WTC11 (cell line): ENCODE measurements around the gene ARRDC3. TPM values are rescaled to one million over a fixed set of nuclear protein-coding genes. Genes with fewer than 3 reads are reported as not detected.

Experiments used
- ATAC-seq: fragments of 200-7000 bp; cut with Tn5 transposase; 2 replicates; pipeline ENCODE4 v1.10.0; 2021; ENCODE audit warnings: mild to moderate bottlenecking, moderate library complexity
- CTCF ChIA-PET: fragments of 300-600 bp; sonication (Branson Sonifier 250); formaldehyde crosslinking; loops from one replicate; lab custom pipeline; 2021; ENCODE audit warnings: antibody characterized with exemption; lab: Charles Lee
- POLR2A ChIA-PET: fragments of 350-600 bp; sonication (Branson Sonifier 250); formaldehyde crosslinking; loops from one replicate; lab custom pipeline; 2021; ENCODE audit warnings: antibody characterized with exemption; lab: Charles Lee
- DNase-seq: peaks from one replicate; pipeline ENCODE4 v3.0.0; 2021; ENCODE audit warnings: low spot score
- H3K27ac Mint-ChIP-seq: 2 replicates; pipeline ENCODE4 v1.8.0; 2021; ENCODE audit warnings: mixed read lengths
- H3K27me3 Mint-ChIP-seq: 2 replicates; pipeline ENCODE4 v1.8.0; 2021; ENCODE audit warnings: low read depth, mild to moderate bottlenecking, moderate library complexity, mixed read lengths
- H3K36me3 Mint-ChIP-seq: 2 replicates; pipeline ENCODE4 v1.8.0; 2021; ENCODE audit warnings: mixed read lengths
- H3K4me1 Mint-ChIP-seq: 2 replicates; pipeline ENCODE4 v1.8.0; 2022; ENCODE audit warnings: mixed read lengths
- H3K4me3 Mint-ChIP-seq: 2 replicates; pipeline ENCODE4 v1.8.0; 2021; ENCODE audit warnings: mild to moderate bottlenecking, moderate library complexity, mixed read lengths
- H3K9me3 Mint-ChIP-seq: 2 replicates; pipeline ENCODE4 v1.8.0; 2021; ENCODE audit warnings: mixed read lengths
- CBFB ChIP-seq: sonication (generic); formaldehyde crosslinking; IDR thresholded peaks from 2 replicates; pipeline ENCODE4 v1.8.1; 2022; ENCODE audit warnings: mild to moderate bottlenecking, low read depth, missing genetic modification reagents
- FOXP1 ChIP-seq: sonication (generic); formaldehyde crosslinking; IDR thresholded peaks from 2 replicates; pipeline ENCODE4 v1.8.0; 2022; ENCODE audit warnings: missing genetic modification reagents, mild to moderate bottlenecking, moderate library complexity, borderline replicate concordance
- HMGA2 ChIP-seq: fragments of 250-450 bp; sonication (Bioruptor Pico); IDR thresholded peaks from 2 replicates; pipeline ENCODE4 v1.4.0; 2021; ENCODE audit warnings: mild to moderate bottlenecking, moderate library complexity
- IRF2 ChIP-seq: sonication (generic); formaldehyde crosslinking; IDR thresholded peaks from 2 replicates; pipeline ENCODE4 v1.8.0; 2022; ENCODE audit warnings: low read depth, missing genetic modification reagents, borderline replicate concordance
- JUN ChIP-seq: sonication (generic); formaldehyde crosslinking; IDR thresholded peaks from 2 replicates; pipeline ENCODE4 v1.8.0; 2023; ENCODE audit warnings: mild to moderate bottlenecking, missing genetic modification reagents
- MYBL2 ChIP-seq: sonication (generic); formaldehyde crosslinking; IDR thresholded peaks from 2 replicates; pipeline ENCODE4 v1.8.1; 2023; ENCODE audit warnings: mild to moderate bottlenecking, moderate library complexity, missing genetic modification reagents
- NR2C2 ChIP-seq: sonication (generic); formaldehyde crosslinking; IDR thresholded peaks from 2 replicates; pipeline ENCODE4 v1.8.0; 2022; ENCODE audit warnings: mild to moderate bottlenecking, missing genetic modification reagents
- RELA ChIP-seq: sonication (generic); formaldehyde crosslinking; IDR thresholded peaks from 2 replicates; pipeline ENCODE4 v1.8.1; 2022; ENCODE audit warnings: missing genetic modification reagents, mild to moderate bottlenecking, borderline replicate concordance
- ZNF232 ChIP-seq: sonication (generic); formaldehyde crosslinking; IDR thresholded peaks from 2 replicates; pipeline ENCODE4 v1.8.0; 2022; ENCODE audit warnings: mild to moderate bottlenecking, missing genetic modification reagents
- total RNA-seq: library from RNA; stranded (reverse); gene quantifications from 3 replicates; pipeline ENCODE4 v1.2.3, GENCODE V29; 2021
- TF ChIP-seq, protein P1 (sequence below): sonication (generic); formaldehyde crosslinking; IDR thresholded peaks from 2 replicates; pipeline ENCODE4 v1.8.0; 2022; ENCODE audit warnings: mild to moderate bottlenecking, missing genetic modification reagents
- TF ChIP-seq, protein P2 (sequence below): sonication (generic); formaldehyde crosslinking; IDR thresholded peaks from 2 replicates; pipeline ENCODE4 v1.8.1; 2022; ENCODE audit warnings: low read depth, mild to moderate bottlenecking, moderate library complexity, missing genetic modification reagents, borderline replicate concordance
- TF ChIP-seq, protein P3 (sequence below): sonication (generic); formaldehyde crosslinking; IDR thresholded peaks from 2 replicates; pipeline ENCODE4 v1.8.1; 2022; ENCODE audit warnings: mild to moderate bottlenecking, moderate library complexity, missing genetic modification reagents
- TF ChIP-seq, protein P4 (sequence below): sonication (generic); formaldehyde crosslinking; IDR thresholded peaks from 2 replicates; pipeline ENCODE4 v1.8.1; 2023; ENCODE audit warnings: mild to moderate bottlenecking, moderate library complexity, missing genetic modification reagents
- TF ChIP-seq, protein P5 (sequence below): fragments of 200-600 bp; IDR thresholded peaks from 2 replicates; pipeline ENCODE4 v1.8.0; 2022; ENCODE audit warnings: antibody characterized with exemption
- TF ChIP-seq, protein P6 (sequence below): sonication (generic); formaldehyde crosslinking; conservative IDR thresholded peaks from 2 replicates; pipeline ENCODE4 v1.8.1; 2023; ENCODE audit warnings: mild to moderate bottlenecking, low read depth, missing genetic modification reagents, moderate library complexity
- TF ChIP-seq, protein P7 (sequence below): fragments of 250-450 bp; sonication (Bioruptor Pico); IDR thresholded peaks from 2 replicates; pipeline ENCODE4 v2.1.2; 2022; ENCODE audit warnings: mild to moderate bottlenecking, moderate library complexity
- TF ChIP-seq, protein P8 (sequence below): sonication (generic); formaldehyde crosslinking; conservative IDR thresholded peaks from 2 replicates; pipeline ENCODE4 v1.8.1; 2022; ENCODE audit warnings: mild to moderate bottlenecking, missing genetic modification reagents

ARRDC3 gene
- total RNA-seq, 1 experiment from 2014 or later: 10.3 TPM

DNA sequence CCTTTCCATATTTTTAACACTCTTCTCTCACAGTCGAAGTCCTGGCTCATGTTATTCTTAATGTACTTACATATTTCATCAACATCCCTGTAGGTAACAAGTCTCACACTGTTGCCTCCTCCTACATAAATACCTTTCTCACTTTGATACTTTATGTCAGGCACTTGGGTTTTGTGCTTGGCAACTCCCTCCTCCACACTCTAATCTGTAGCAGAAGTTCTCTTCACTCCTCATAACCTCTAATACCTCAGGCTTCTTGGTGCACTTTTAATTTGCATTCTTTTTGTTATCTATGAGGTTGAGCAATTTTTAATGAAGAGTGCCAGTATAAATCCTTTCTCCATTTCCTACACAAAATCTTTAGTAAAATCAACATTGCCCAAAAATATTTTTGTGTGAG, 24.1 kb upstream of the ARRDC3 start:
- no peaks in the 10 kb centered on the region for H3K4me1 Mint-ChIP-seq
- DNase-seq (no peak), ATAC-seq (no peak)
- H3K9me3 Mint-ChIP-seq: peaks cover 5% of the 10 kb centered on the region
- CTCF ChIA-PET: interaction anchor here (3.0 kb wide), 1 partner anchor 12 kb away, joined by 11 read pairs; no protein-coding TSS in a partner anchor
- no peaks in the 10 kb centered on the region for H3K36me3 Mint-ChIP-seq
- no peaks in the 10 kb centered on the region for H3K27me3 Mint-ChIP-seq
- H3K27ac Mint-ChIP-seq: no peak overlapping the region
- TF ChIP-seq NR2C2 (CRISPR knock-in tag): no peak
- no peak for TF ChIP-seq IRF2 (CRISPR knock-in tag)
- no peak overlapping the region for H3K4me3 Mint-ChIP-seq
- POLR2A ChIA-PET: no interaction called here

DNA sequence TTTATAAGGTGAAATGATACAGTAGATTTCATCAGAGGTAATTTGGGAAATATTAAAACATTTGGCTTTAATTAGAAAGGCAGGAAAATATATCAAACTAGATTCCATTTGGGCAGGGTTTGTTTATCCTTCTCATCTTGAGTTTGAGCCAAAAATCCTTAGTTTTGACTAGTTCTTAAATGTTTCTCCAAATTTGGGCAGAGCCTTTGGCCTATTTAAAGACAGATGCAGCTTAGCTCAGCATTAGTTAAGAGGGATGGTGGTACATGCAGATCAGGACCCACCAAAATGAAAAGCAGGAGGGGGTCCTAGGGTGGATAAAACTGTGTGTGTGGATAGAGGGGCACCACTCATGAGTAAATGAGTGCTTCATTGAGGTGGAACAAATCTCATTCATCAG, 20.3 kb upstream of the ARRDC3 start:
- Mint-ChIP-seq H3K4me3 (no peak overlapping the region), H3K9me3 (no peaks in the 10 kb centered on the region)

DNA sequence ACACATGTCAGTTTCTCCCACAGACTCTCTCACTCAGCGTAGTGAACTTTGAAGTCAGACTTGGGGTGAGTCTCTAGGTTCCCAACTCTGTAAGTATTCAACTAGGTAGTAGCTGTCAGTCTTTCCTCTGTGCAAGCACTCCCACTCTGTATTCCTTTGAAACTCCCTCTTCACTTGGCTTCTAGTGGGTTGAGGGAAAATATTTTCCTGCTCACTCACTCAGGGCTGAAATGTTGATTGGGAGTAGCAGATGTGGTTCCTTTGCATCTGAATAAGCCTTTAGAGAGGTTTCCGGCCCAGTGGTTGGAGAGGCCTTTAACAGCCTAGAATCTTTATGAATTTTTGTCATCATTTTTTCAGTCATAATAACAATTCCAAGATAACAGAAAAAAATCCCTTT, 18.1 kb upstream of the ARRDC3 start:
- ATAC-seq: peak; percentile 67
- CTCF ChIA-PET: interaction anchor here (1.1 to 1.9 kb wide), 2 partner anchors 16 to 18 kb away, joined by 4 to 11 read pairs; no protein-coding TSS in a partner anchor
- H3K27ac Mint-ChIP-seq: peak overlapping the region; percentile 35

More for the DNA sequence above, 20.3 kb upstream of the ARRDC3 start:
- no peak overlapping the region for H3K27ac Mint-ChIP-seq
- H3K4me1 Mint-ChIP-seq: peaks cover 13% of the 10 kb centered on the region
- ATAC-seq (no peak), DNase-seq (no peak)
- TF ChIP-seq, protein P1, sequence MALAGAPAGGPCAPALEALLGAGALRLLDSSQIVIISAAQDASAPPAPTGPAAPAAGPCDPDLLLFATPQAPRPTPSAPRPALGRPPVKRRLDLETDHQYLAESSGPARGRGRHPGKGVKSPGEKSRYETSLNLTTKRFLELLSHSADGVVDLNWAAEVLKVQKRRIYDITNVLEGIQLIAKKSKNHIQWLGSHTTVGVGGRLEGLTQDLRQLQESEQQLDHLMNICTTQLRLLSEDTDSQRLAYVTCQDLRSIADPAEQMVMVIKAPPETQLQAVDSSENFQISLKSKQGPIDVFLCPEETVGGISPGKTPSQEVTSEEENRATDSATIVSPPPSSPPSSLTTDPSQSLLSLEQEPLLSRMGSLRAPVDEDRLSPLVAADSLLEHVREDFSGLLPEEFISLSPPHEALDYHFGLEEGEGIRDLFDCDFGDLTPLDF (CRISPR knock-in tag): no peak
- TF ChIP-seq, protein P2, sequence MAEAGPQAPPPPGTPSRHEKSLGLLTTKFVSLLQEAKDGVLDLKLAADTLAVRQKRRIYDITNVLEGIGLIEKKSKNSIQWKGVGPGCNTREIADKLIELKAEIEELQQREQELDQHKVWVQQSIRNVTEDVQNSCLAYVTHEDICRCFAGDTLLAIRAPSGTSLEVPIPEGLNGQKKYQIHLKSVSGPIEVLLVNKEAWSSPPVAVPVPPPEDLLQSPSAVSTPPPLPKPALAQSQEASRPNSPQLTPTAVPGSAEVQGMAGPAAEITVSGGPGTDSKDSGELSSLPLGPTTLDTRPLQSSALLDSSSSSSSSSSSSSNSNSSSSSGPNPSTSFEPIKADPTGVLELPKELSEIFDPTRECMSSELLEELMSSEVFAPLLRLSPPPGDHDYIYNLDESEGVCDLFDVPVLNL: no peak
- TF ChIP-seq, protein P3, sequence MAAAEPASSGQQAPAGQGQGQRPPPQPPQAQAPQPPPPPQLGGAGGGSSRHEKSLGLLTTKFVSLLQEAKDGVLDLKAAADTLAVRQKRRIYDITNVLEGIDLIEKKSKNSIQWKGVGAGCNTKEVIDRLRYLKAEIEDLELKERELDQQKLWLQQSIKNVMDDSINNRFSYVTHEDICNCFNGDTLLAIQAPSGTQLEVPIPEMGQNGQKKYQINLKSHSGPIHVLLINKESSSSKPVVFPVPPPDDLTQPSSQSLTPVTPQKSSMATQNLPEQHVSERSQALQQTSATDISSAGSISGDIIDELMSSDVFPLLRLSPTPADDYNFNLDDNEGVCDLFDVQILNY (CRISPR knock-in tag): no peak
- TF ChIP-seq, protein P4, sequence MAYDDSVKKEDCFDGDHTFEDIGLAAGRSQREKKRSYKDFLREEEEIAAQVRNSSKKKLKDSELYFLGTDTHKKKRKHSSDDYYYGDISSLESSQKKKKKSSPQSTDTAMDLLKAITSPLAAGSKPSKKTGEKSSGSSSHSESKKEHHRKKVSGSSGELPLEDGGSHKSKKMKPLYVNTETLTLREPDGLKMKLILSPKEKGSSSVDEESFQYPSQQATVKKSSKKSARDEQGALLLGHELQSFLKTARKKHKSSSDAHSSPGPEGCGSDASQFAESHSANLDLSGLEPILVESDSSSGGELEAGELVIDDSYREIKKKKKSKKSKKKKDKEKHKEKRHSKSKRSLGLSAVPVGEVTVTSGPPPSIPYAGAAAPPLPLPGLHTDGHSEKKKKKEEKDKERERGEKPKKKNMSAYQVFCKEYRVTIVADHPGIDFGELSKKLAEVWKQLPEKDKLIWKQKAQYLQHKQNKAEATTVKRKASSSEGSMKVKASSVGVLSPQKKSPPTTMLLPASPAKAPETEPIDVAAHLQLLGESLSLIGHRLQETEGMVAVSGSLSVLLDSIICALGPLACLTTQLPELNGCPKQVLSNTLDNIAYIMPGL: no peak
- TF ChIP-seq RELA (CRISPR knock-in tag) (no peak), MYBL2 (CRISPR knock-in tag) (no peak)
- ChIA-PET CTCF (interaction anchor here (1.6 kb wide), 1 partner anchor 16 kb away, joined by 5 read pairs; no protein-coding TSS in a partner anchor), POLR2A (no interaction called here)
- no peaks in the 10 kb centered on the region for H3K27me3 Mint-ChIP-seq
- no peaks in the 10 kb centered on the region for H3K36me3 Mint-ChIP-seq

DNA sequence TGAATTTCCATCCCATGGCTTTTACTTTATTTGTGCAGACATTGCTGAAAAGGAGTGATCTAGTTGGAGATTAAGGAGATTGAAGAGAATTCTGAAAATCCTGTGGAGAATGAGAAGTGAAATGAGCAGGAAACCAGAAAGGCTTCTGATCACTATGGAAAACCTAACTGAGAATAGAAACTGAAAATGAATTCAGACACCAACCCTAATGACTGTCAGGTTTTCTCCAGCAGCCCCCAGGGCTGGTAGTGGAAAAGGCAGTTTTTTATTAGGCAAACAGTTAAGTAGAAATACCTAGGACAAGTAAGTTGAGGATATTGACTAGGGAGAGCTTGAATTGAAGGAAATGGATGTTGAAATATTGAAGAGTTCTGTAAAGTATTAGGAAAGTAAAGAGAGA, 14.7 kb upstream of the ARRDC3 start:
- Mint-ChIP-seq H3K4me3 (no peak overlapping the region), H3K27ac (no peak overlapping the region; the same call in 1 of the 2 replicates), H3K36me3 (no peaks in the 10 kb centered on the region), H3K4me1 (peaks cover 13% of the 10 kb centered on the region), H3K27me3 (no peaks in the 10 kb centered on the region), H3K9me3 (no peaks in the 10 kb centered on the region)
- CTCF ChIA-PET: interaction anchor here (1.3 kb wide), 1 partner anchor 13 kb away, joined by 4 read pairs; no protein-coding TSS in a partner anchor
- no peak for ATAC-seq
- POLR2A ChIA-PET: no interaction called here
- no peak for DNase-seq
- TF ChIP-seq FOXP1 (CRISPR knock-in tag) (no peak), HMGA2 (CRISPR knock-in tag) (no peak), CBFB (CRISPR knock-in tag) (no peak), JUN (CRISPR knock-in tag) (no peak), NR2C2 (CRISPR knock-in tag) (no peak)
- TF ChIP-seq, protein P5, sequence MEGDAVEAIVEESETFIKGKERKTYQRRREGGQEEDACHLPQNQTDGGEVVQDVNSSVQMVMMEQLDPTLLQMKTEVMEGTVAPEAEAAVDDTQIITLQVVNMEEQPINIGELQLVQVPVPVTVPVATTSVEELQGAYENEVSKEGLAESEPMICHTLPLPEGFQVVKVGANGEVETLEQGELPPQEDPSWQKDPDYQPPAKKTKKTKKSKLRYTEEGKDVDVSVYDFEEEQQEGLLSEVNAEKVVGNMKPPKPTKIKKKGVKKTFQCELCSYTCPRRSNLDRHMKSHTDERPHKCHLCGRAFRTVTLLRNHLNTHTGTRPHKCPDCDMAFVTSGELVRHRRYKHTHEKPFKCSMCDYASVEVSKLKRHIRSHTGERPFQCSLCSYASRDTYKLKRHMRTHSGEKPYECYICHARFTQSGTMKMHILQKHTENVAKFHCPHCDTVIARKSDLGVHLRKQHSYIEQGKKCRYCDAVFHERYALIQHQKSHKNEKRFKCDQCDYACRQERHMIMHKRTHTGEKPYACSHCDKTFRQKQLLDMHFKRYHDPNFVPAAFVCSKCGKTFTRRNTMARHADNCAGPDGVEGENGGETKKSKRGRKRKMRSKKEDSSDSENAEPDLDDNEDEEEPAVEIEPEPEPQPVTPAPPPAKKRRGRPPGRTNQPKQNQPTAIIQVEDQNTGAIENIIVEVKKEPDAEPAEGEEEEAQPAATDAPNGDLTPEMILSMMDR: no peak
- TF ChIP-seq, protein P6, sequence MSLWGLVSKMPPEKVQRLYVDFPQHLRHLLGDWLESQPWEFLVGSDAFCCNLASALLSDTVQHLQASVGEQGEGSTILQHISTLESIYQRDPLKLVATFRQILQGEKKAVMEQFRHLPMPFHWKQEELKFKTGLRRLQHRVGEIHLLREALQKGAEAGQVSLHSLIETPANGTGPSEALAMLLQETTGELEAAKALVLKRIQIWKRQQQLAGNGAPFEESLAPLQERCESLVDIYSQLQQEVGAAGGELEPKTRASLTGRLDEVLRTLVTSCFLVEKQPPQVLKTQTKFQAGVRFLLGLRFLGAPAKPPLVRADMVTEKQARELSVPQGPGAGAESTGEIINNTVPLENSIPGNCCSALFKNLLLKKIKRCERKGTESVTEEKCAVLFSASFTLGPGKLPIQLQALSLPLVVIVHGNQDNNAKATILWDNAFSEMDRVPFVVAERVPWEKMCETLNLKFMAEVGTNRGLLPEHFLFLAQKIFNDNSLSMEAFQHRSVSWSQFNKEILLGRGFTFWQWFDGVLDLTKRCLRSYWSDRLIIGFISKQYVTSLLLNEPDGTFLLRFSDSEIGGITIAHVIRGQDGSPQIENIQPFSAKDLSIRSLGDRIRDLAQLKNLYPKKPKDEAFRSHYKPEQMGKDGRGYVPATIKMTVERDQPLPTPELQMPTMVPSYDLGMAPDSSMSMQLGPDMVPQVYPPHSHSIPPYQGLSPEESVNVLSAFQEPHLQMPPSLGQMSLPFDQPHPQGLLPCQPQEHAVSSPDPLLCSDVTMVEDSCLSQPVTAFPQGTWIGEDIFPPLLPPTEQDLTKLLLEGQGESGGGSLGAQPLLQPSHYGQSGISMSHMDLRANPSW: no peak

More for the DNA sequence above, 18.1 kb upstream of the ARRDC3 start:
- no peaks in the 10 kb centered on the region for H3K9me3 Mint-ChIP-seq
- H3K27me3 Mint-ChIP-seq: no peaks in the 10 kb centered on the region
- H3K4me1 Mint-ChIP-seq: peaks cover 13% of the 10 kb centered on the region
- H3K36me3 Mint-ChIP-seq: no peaks in the 10 kb centered on the region
- no peak for DNase-seq
- POLR2A ChIA-PET: no interaction called here
- no peak overlapping the region for H3K4me3 Mint-ChIP-seq
- no peak for TF ChIP-seq ZNF232 (CRISPR knock-in tag)
- TF ChIP-seq, protein P7, sequence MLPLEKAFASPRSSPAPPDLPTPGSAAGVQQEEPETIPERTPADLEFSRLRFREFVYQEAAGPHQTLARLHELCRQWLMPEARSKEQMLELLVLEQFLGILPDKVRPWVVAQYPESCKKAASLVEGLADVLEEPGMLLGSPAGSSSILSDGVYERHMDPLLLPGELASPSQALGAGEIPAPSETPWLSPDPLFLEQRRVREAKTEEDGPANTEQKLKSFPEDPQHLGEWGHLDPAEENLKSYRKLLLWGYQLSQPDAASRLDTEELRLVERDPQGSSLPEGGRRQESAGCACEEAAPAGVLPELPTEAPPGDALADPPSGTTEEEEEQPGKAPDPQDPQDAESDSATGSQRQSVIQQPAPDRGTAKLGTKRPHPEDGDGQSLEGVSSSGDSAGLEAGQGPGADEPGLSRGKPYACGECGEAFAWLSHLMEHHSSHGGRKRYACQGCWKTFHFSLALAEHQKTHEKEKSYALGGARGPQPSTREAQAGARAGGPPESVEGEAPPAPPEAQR (CRISPR knock-in tag): no peak
- TF ChIP-seq, protein P8, sequence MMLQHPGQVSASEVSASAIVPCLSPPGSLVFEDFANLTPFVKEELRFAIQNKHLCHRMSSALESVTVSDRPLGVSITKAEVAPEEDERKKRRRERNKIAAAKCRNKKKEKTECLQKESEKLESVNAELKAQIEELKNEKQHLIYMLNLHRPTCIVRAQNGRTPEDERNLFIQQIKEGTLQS (CRISPR knock-in tag): no peak
